ENCODE results near the gene ATP6AP1.

- TF ChIP-seq CTCF (IDR thresholded peaks at IDR 0.05), result no peak
- TF ChIP-seq POLR2AphosphoS5 (IDR thresholded peaks at IDR 0.05), result no peak
- TF ChIP-seq EP300 (IDR thresholded peaks at IDR 0.05), result no peak
Observed at GRCh38 chrX:154380153-154380552, 48.3 kb upstream of the ATP6AP1 start.

All from upper lobe of left lung (tissue), 4 donors.